Measurements from ENCODE around the gene SYT8.

Gene SYT8

DNA sequence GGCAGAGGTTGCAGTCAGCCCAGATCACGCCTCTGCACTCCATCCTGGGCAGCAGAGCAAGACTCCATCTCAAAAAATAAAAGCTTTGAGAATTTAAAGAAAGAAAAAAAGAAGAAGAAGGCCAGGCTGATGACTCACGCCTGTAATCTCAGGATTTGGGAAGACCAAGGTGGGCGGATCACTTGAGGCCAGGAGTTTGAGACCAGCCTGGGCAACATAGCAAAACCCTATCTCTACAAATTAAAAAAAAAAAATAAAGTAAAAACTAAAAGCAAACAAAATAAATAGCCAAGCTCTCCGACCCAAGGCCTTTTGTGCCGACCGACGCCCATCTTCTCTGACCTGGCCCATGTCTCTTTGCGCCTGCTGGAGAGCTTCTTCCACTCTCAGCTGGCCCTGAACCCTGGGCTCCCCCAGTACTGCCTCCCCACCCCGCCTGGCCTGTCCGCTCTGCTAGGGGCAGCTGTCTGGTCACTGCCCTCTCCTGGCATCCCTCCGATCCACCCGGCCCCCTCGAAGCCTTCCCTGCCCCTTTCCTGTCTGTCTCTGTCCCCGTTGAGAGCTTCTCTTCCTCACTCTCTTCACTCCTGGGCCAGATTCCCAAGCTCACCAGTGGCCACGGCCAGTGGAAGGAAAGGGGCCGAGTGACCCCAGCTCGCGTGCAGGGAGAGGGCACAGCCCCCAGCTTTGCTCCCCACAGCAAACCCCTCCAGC is 13.3 kb downstream of the SYT8 start:
- Histone ChIP-seq H3K4me1 (no peaks in the 10 kb centered on the region), H3K9ac (no peak overlapping the region), H3K27me3 (ENCODE audit: control insufficient read depth, insufficient read depth, low read length) (no peaks in the 10 kb centered on the region), H3K4me2 (ENCODE audit: low read length) (no peak overlapping the region), H3K79me2 (no peaks in the 10 kb centered on the region), H2AFZ (no peak overlapping the region), H3K36me3 (ENCODE audit: control insufficient read depth, insufficient read depth, low read length) (no peaks in the 10 kb centered on the region), H3K9me3 (ENCODE audit: control insufficient read depth, low read length) (no peaks in the 10 kb centered on the region), H3K4me3 (ENCODE audit: low read depth, low read length) (no peak overlapping the region), H3K27ac (no peak overlapping the region)
- TF ChIP-seq, protein P1, sequence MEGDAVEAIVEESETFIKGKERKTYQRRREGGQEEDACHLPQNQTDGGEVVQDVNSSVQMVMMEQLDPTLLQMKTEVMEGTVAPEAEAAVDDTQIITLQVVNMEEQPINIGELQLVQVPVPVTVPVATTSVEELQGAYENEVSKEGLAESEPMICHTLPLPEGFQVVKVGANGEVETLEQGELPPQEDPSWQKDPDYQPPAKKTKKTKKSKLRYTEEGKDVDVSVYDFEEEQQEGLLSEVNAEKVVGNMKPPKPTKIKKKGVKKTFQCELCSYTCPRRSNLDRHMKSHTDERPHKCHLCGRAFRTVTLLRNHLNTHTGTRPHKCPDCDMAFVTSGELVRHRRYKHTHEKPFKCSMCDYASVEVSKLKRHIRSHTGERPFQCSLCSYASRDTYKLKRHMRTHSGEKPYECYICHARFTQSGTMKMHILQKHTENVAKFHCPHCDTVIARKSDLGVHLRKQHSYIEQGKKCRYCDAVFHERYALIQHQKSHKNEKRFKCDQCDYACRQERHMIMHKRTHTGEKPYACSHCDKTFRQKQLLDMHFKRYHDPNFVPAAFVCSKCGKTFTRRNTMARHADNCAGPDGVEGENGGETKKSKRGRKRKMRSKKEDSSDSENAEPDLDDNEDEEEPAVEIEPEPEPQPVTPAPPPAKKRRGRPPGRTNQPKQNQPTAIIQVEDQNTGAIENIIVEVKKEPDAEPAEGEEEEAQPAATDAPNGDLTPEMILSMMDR (IDR thresholded peaks at IDR 0.05), result no peak

DNA sequence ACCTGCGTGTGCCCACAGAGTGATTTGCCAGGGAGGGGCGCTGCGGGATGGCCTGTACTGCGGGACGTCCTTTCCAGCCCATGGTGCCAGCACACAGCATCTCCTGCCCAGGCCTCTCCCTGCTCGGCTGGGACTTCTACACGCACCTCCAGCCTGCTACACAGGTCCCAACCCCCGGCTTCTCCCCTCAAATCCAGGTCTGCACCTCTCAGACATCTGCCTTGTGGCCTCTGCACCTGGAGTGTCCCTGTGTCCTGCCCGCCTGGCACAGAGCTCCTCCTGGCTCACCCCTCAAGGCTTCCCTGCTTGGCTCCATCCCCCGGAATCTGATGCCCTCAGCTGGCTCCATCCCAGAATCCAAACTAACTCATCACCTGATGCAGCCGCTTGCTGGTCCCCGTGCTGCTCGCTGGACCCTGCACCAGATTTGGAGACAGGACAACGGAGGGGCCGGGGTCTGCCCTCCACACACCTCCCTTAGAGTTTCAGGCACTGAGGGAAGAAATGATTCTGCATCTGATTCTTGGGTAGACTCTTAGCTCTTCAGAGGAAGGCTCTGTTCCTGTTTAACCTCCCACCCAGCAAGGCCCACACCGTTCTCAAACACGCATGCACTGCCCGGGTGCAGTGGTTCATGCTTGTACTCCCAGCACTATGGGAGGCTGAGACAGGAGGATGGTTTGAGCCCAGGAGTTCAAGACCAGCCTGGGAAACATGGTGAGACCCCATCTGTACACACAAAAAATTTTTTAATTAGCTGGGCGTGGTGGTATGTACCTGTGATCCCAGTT is 14.0 kb downstream of the SYT8 start:
- H3K27me3 ChIP-seq (ENCODE audit: control insufficient read depth, insufficient read depth, low read length), result no peaks in the 10 kb centered on the region
- H3K36me3 ChIP-seq (ENCODE audit: control insufficient read depth, insufficient read depth, low read length), result no peaks in the 10 kb centered on the region
- H3K9ac ChIP-seq, result no peak overlapping the region
- H3K79me2 ChIP-seq, result no peaks in the 10 kb centered on the region
- H3K4me3 ChIP-seq (ENCODE audit: low read depth, low read length), result no peak overlapping the region
- no peaks in the 10 kb centered on the region for H3K9me3 ChIP-seq (ENCODE audit: control insufficient read depth, low read length)
- no peak overlapping the region for H3K27ac ChIP-seq
- TF ChIP-seq, protein P1 (IDR thresholded peaks at IDR 0.05), result no peak
- no peak overlapping the region for H2AFZ ChIP-seq
- H3K4me2 ChIP-seq (ENCODE audit: low read length), result no peak overlapping the region
- no peaks in the 10 kb centered on the region for H3K4me1 ChIP-seq

DNA sequence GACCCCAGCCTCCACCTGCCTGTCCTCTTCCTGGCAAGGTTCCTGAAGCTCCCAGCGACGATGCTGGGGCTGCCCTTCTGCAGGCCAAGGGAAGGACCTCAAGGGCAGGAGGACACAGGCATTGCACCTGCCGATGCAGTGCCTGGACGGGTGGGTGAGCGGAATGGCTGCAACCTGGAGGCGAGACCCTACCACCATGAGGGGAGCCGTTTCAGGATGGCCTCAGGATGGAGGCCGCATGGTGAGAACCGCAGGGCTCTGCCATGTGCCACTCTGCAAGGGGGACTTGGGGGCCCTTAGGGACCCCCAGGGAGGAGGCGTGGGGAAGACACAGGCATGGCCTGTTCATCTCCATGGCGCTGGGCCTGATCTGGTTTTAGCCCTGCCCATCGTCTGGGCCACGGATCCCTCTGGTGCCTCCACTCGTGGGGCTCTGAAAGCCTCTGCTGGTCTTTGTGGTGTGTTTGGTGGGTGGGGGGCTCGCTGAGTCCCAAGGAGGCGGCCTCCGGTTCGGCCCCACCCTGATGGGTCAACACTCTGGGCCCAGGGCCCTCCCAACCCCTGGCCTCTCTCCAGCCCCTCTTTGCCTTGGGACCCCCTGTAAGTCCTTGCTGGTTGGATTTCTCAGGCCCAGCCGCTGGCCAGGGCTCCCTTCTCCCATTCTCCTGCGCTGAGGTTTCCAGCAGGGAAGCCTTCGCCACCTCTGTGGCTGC is 16.8 kb downstream of the SYT8 start:
- Histone ChIP-seq H3K4me2 (ENCODE audit: low read length) (no peak overlapping the region), H3K27ac (no peak overlapping the region), H3K9ac (no peak overlapping the region), H3K36me3 (ENCODE audit: control insufficient read depth, insufficient read depth, low read length) (no peaks in the 10 kb centered on the region), H2AFZ (no peak overlapping the region), H3K4me3 (ENCODE audit: low read depth, low read length) (no peak overlapping the region), H3K9me3 (ENCODE audit: control insufficient read depth, low read length) (no peaks in the 10 kb centered on the region), H3K27me3 (ENCODE audit: control insufficient read depth, insufficient read depth, low read length) (no peaks in the 10 kb centered on the region), H3K4me1 (no peaks in the 10 kb centered on the region), H3K79me2 (no peaks in the 10 kb centered on the region)
- TF ChIP-seq, protein P1 (IDR thresholded peaks at IDR 0.05), result no peak

DNA sequence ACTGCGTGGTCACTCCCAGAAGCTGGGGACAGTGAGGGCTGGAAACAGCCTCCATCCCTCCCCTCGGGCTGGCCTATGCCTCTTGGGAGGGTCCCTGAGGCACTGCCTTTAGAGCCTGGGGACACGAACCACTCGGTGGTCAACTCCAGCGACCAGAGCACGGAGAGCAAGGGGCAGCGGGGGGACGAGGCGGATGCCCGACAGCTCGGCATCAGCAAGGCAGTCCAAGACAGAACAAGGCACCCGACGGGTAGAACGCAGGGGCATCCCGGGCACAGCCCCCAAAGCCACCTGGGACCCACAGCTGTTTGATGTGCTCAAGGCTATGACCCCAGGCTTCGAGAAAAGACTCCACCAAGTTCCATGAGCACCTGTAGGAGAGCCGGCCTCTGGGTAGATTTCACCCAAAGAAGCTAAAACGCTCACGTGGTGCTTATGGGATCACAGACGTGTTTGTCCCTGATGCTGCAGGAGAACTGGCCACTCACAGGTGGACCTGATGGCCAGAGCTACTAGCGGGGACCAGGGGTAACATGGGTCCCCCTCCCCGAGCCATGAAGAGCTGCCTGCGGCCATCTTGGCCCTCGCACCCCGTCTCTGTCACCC is 17.6 kb downstream of the SYT8 start:
- H3K27ac ChIP-seq, result no peak overlapping the region
- H3K9me3 ChIP-seq (ENCODE audit: control insufficient read depth, low read length), result no peaks in the 10 kb centered on the region
- no peaks in the 10 kb centered on the region for H3K27me3 ChIP-seq (ENCODE audit: control insufficient read depth, insufficient read depth, low read length)
- no peaks in the 10 kb centered on the region for H3K36me3 ChIP-seq (ENCODE audit: control insufficient read depth, insufficient read depth, low read length)
- H2AFZ ChIP-seq, result no peak overlapping the region
- no peak overlapping the region for H3K4me2 ChIP-seq (ENCODE audit: low read length)
- TF ChIP-seq, protein P1 (IDR thresholded peaks at IDR 0.05), result no peak
- no peak overlapping the region for H3K4me3 ChIP-seq (ENCODE audit: low read depth, low read length)
- H3K79me2 ChIP-seq, result no peaks in the 10 kb centered on the region
- H3K4me1 ChIP-seq, result no peaks in the 10 kb centered on the region
- H3K9ac ChIP-seq, result no peak overlapping the region
